Measurements from ENCODE around the gene PIM3. TPM values are rescaled to one million over a fixed set of nuclear protein-coding genes. Genes with fewer than 3 reads are reported as not detected.
"Not testable (repeated sequence)": the region's sequence is repeated elsewhere in the genome, so short reads cannot be mapped to it uniquely, and the experiment has no call there.

Gene PIM3
- total RNA-seq, 2 experiments from 2014 or later = 202 to 210 TPM

- not testable (repeated sequence) for H3K27ac Mint-ChIP-seq
Observed at GRCh38 chr22:49981799-49982198, 21.2 kb downstream of the PIM3 start.

GRCh38 chr22:49983148-49984042 is 22.8 kb downstream of the PIM3 start:
- Mint-ChIP-seq H3K36me3 (ENCODE audit: low read depth) (peaks cover 19% of the 10 kb centered on the region), H3K4me3 (no peak overlapping the region), H3K4me1 (ENCODE audit: low read depth) (peaks cover 26% of the 10 kb centered on the region), H3K9me3 (peaks cover 46% of the 10 kb centered on the region), H3K27ac (no peak overlapping the region), H3K27me3 (ENCODE audit: low read depth) (peaks cover 4% of the 10 kb centered on the region)
- intact Hi-C loops (cut with micrococcal nuclease) = no loop called here
- CTCF ChIA-PET = interaction anchor here (0.7 to 3.4 kb wide), 7 partner anchors 11 to 58 kb away, joined by 3 to 22 read pairs (median 3); no protein-coding TSS in a partner anchor
- no peak for DNase-seq

More at GRCh38 chr22:49981799-49982198, 21.2 kb downstream of the PIM3 start:
- intact Hi-C loops (cut with micrococcal nuclease); DNase-seq; H3K27me3 Mint-ChIP-seq (ENCODE audit: low read depth); H3K4me3 Mint-ChIP-seq: not testable (repeated sequence)
- peaks cover 45% of the 10 kb centered on the region for H3K9me3 Mint-ChIP-seq
- CTCF ChIA-PET = interaction anchor here (0.8 to 3.4 kb wide), 3 partner anchors 9 to 49 kb away, joined by 3 to 22 read pairs (median 11); no protein-coding TSS in a partner anchor
- H3K4me1 Mint-ChIP-seq (ENCODE audit: low read depth) = peaks cover 33% of the 10 kb centered on the region
- peaks cover 26% of the 10 kb centered on the region for H3K36me3 Mint-ChIP-seq (ENCODE audit: low read depth)

- Mint-ChIP-seq H3K4me1 (ENCODE audit: low read depth) (peaks cover 10% of the 10 kb centered on the region), H3K27ac (no peak overlapping the region), H3K4me3 (no peak overlapping the region), H3K9me3 (peaks cover 42% of the 10 kb centered on the region), H3K27me3 (ENCODE audit: low read depth) (peaks cover 4% of the 10 kb centered on the region), H3K36me3 (ENCODE audit: low read depth) (peaks cover 4% of the 10 kb centered on the region)
- DNase-seq = no peak
- CTCF ChIA-PET = interaction anchor here (0.7 kb wide), 1 partner anchor 50 kb away, joined by 3 read pairs; no protein-coding TSS in a partner anchor
- intact Hi-C loops (cut with micrococcal nuclease) = no loop called here
Observed at GRCh38 chr22:49986325-49986724, 25.8 kb downstream of the PIM3 start.

GRCh38 chr22:49989826-49990225 is 29.3 kb downstream of the PIM3 start:
- H3K36me3 Mint-ChIP-seq (ENCODE audit: low read depth); intact Hi-C loops (cut with micrococcal nuclease); H3K27ac Mint-ChIP-seq; H3K4me3 Mint-ChIP-seq; H3K27me3 Mint-ChIP-seq (ENCODE audit: low read depth); H3K4me1 Mint-ChIP-seq (ENCODE audit: low read depth); DNase-seq: not testable (repeated sequence)
- CTCF ChIA-PET = interaction anchor here (1.1 to 1.3 kb wide), 2 partner anchors 41 to 60 kb away, joined by 4 to 7 read pairs; no protein-coding TSS in a partner anchor
- peaks cover 41% of the 10 kb centered on the region for H3K9me3 Mint-ChIP-seq

- H3K4me1 Mint-ChIP-seq (ENCODE audit: low read depth) = peaks cover 4% of the 10 kb centered on the region
- CTCF ChIA-PET = interaction anchor here (1.0 to 2.3 kb wide), 4 partner anchors 9 to 40 kb away, joined by 3 to 9 read pairs (median 6); no protein-coding TSS in a partner anchor
- H3K36me3 Mint-ChIP-seq (ENCODE audit: low read depth) = peaks cover 4% of the 10 kb centered on the region
- no peaks in the 10 kb centered on the region for H3K27me3 Mint-ChIP-seq (ENCODE audit: low read depth)
- no peak overlapping the region for H3K27ac Mint-ChIP-seq
- peaks cover 28% of the 10 kb centered on the region for H3K9me3 Mint-ChIP-seq
- intact Hi-C loops (cut with micrococcal nuclease) = no loop called here
- no peak overlapping the region for H3K4me3 Mint-ChIP-seq
- DNase-seq = no peak
Observed at GRCh38 chr22:49991167-49991566, 30.6 kb downstream of the PIM3 start.

- Mint-ChIP-seq H3K27me3 (ENCODE audit: low read depth) (no peaks in the 10 kb centered on the region), H3K9me3 (peaks cover 19% of the 10 kb centered on the region), H3K27ac (no peak overlapping the region), H3K4me3 (no peak overlapping the region), H3K4me1 (ENCODE audit: low read depth) (peaks cover 4% of the 10 kb centered on the region), H3K36me3 (ENCODE audit: low read depth) (peaks cover 4% of the 10 kb centered on the region)
- intact Hi-C loops (cut with micrococcal nuclease) = loop anchor here (2.0 kb wide), 1 partner anchor 13 kb away; no protein-coding TSS in a partner anchor
- CTCF ChIA-PET = interaction anchor here (0.7 to 5.6 kb wide), 9 partner anchors 9 to 66 kb away, joined by 3 to 68 read pairs (median 9); no protein-coding TSS in a partner anchor
- DNase-seq = no peak
Observed at GRCh38 chr22:49991907-49992533, 31.4 kb downstream of the PIM3 start.

DNA sequence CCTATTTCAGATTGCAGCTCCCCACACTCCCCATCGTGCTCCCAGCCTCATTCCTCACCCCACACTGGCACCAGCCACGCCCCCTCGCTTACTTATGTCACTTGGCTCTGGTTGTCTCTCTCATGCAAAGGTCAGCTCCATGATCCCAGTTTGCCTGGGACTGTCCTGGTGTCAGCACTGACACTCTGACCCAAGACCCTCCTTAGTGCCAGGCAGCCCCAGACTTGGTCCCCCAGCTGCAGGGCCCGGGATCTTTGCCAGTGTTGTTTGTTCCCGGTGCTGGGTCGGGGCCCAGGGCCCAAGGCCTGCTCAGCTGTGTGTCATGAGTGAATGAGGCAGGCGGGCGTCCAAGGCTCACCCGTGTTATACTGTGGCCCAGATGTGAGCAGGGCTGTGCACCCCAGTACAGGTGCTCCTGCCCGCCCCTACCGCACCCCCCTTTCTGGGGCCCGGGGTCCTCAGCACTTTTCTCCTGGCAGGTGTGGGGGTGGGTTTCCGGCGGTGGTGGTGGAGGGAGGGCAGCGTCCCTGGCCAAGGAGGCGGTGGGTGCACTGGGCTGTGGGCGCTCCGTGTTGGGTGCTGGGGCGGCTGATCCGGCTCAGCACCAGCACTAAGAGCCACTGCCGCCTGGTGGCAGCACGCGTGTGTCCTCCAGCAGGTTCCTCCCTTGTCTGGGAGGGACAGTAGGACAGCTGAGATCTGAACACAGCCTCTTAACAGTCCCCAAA is 32.5 kb downstream of the PIM3 start:
- intact Hi-C loops (cut with micrococcal nuclease) = loop anchor here (1.0 to 2.0 kb wide), 4 partner anchors 14 to 226 kb away; no protein-coding TSS in a partner anchor
- Mint-ChIP-seq H3K36me3 (ENCODE audit: low read depth) (peaks cover 4% of the 10 kb centered on the region), H3K4me3 (no peak overlapping the region), H3K27me3 (ENCODE audit: low read depth) (no peaks in the 10 kb centered on the region), H3K27ac (peak overlapping the region; percentile 19), H3K9me3 (peaks cover 17% of the 10 kb centered on the region), H3K4me1 (ENCODE audit: low read depth) (peaks cover 4% of the 10 kb centered on the region)
- CTCF ChIA-PET = interaction anchor here (0.7 to 5.6 kb wide), 14 partner anchors 9 to 67 kb away, joined by 3 to 68 read pairs (median 8); no protein-coding TSS in a partner anchor
- peak; percentile 85 for DNase-seq

GRCh38 chr22:49993649-49994360 is 33.2 kb downstream of the PIM3 start:
- H3K9me3 Mint-ChIP-seq = peaks cover 17% of the 10 kb centered on the region
- CTCF ChIA-PET = interaction anchor here (1.1 to 5.6 kb wide), 12 partner anchors 9 to 68 kb away, joined by 3 to 68 read pairs (median 10); no protein-coding TSS in a partner anchor
- peaks cover 4% of the 10 kb centered on the region for H3K36me3 Mint-ChIP-seq (ENCODE audit: low read depth)
- DNase-seq = no peak
- H3K4me3 Mint-ChIP-seq = no peak overlapping the region
- H3K27me3 Mint-ChIP-seq (ENCODE audit: low read depth) = peaks cover 2% of the 10 kb centered on the region
- intact Hi-C loops (cut with micrococcal nuclease) = loop anchor here (1.0 to 2.0 kb wide), 4 partner anchors 15 to 227 kb away; no protein-coding TSS in a partner anchor
- peaks cover 4% of the 10 kb centered on the region for H3K4me1 Mint-ChIP-seq (ENCODE audit: low read depth)
- H3K27ac Mint-ChIP-seq = peak overlapping the region; percentile 19

DNA sequence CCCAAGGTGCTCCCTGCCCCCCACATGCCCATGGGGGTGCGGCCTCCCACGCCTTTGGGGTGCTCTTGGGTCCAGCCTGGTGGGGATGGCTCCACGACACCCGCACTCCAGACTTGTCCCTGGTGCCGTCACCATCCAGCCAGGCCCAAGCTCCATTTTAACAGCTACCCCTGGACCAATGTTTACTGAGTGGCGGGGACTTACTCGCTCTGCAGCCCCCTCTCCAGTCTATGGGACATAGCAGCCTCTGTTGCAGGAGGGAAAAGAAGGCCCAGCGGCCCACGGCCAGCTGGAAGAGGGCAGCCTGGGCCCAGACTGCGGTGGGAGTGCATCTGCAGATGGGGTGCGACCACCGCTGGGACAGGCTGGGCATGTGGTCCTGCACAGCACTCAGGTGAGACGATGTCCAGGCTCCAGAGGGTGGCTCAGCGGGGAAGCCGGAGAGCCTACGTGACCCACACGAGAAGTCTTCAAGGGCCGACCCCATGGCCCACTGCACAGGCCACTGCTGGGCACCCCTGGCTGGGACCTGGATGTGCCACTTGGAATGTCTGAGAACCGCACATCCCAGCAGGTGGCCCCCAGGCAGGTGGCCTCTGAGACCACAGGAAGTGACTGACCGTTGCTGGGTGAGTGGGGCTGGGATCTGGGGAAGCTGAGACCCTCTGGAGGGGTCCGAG is 33.9 kb downstream of the PIM3 start:
- intact Hi-C loops (cut with micrococcal nuclease) = no loop called here

DNA sequence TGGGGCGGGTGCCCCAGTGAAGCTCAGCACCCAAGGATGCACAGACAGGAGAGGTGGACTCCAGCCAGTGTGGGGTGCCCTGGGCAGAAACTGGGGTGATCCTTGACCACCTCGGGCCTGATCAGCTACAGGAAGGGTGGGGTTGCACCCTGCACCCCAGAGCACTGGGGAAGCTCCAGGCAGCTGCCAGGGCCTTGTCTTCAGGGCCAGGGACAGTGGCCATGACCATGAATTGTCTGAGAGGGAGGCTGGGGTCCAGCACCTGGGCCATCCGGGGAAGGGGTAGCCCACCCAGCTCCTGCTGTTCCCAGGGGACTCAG is 34.4 kb downstream of the PIM3 start:
- H3K9me3 Mint-ChIP-seq = peaks cover 14% of the 10 kb centered on the region
- peak overlapping the region; percentile 53 for H3K27ac Mint-ChIP-seq
- CTCF ChIA-PET = interaction anchor here (1.7 to 5.6 kb wide), 5 partner anchors 12 to 64 kb away, joined by 10 to 68 read pairs (median 22); no protein-coding TSS in a partner anchor
- H3K27me3 Mint-ChIP-seq (ENCODE audit: low read depth) = peaks cover 6% of the 10 kb centered on the region
- no peak for DNase-seq
- no peak overlapping the region for H3K4me3 Mint-ChIP-seq
- intact Hi-C loops (cut with micrococcal nuclease) = no loop called here
- peaks cover 4% of the 10 kb centered on the region for H3K36me3 Mint-ChIP-seq (ENCODE audit: low read depth)
- peaks cover 6% of the 10 kb centered on the region for H3K4me1 Mint-ChIP-seq (ENCODE audit: low read depth)

More for the DNA sequence above, 33.9 kb downstream of the PIM3 start:
- Mint-ChIP-seq H3K36me3 (ENCODE audit: low read depth) (peaks cover 4% of the 10 kb centered on the region), H3K9me3 (peaks cover 15% of the 10 kb centered on the region), H3K27ac (no peak overlapping the region), H3K4me1 (ENCODE audit: low read depth) (peaks cover 6% of the 10 kb centered on the region), H3K4me3 (no peak overlapping the region), H3K27me3 (ENCODE audit: low read depth) (peaks cover 6% of the 10 kb centered on the region)
- CTCF ChIA-PET = interaction anchor here (1.1 to 5.6 kb wide), 9 partner anchors 8 to 64 kb away, joined by 3 to 68 read pairs (median 10); no protein-coding TSS in a partner anchor
- DNase-seq = peak; percentile 3

Data from activated naive CD4-positive, alpha-beta T cell treated with anti-CD3 and anti-CD28 coated beads for 36 hours (primary cell).